PC-3 (cell line): ENCODE data around the gene PIEZO2. TPM values are rescaled to one million over a fixed set of nuclear protein-coding genes. Genes with fewer than 3 reads are reported as not detected.

Experiments used
- ATAC-seq: fragments of 200-7000 bp; cut with Tn5 transposase; 2 replicates; pipeline ENCODE4 v1.9.1; 2020; ENCODE audit warnings: mild to moderate bottlenecking, moderate library complexity
- BruUV-seq: library from RNA; stranded (reverse); fragments of 400-500 nt; replicated peaks from 2 replicates; lab custom pipeline; 2021; lab: Mats Ljungman, UMichigan
- CTCF ChIA-PET: fragments of 300-600 bp; sonication (Branson Sonifier 250); formaldehyde crosslinking; loops from one replicate; lab custom pipeline; 2022; ENCODE audit warnings: antibody characterized with exemption; lab: Charles Lee
- POLR2A ChIA-PET: fragments of 300-600 bp; sonication (Branson Sonifier 250); formaldehyde crosslinking; loops from one replicate; lab custom pipeline; 2022; ENCODE audit warnings: antibody characterized with exemption; ENCODE audit not compliant: unreplicated experiment; lab: Charles Lee
- DNase-seq: peaks from one replicate; pipeline ENCODE4 v3.0.0-alpha.2; 2015
- H2AFZ ChIP-seq: fragments of 300-600 bp; sonication (generic); 2 replicates; pipeline ENCODE4 v1.6.0; 2016; ENCODE audit warnings: antibody characterized with exemption, low read length
- H3F3A ChIP-seq: fragments of 300-600 bp; sonication (generic); one replicate; pipeline ENCODE4 v1.6.0; 2017; ENCODE audit warnings: antibody characterized with exemption, low read length, control low read depth, mild to moderate bottlenecking; ENCODE audit not compliant: unreplicated experiment
- H3K27ac ChIP-seq: fragments of 300-600 bp; sonication (generic); 2 replicates; pipeline ENCODE4 v1.5.1; 2016; ENCODE audit warnings: mild to moderate bottlenecking, low read length
- H3K27me3 ChIP-seq: fragments of 300-600 bp; sonication (generic); 2 replicates; pipeline ENCODE4 v1.6.1; 2016; ENCODE audit warnings: low read length, mixed read lengths
- H3K36me3 ChIP-seq: fragments of 300-600 bp; sonication (generic); 2 replicates; pipeline ENCODE4 v1.6.1; 2016; ENCODE audit warnings: low read depth, mixed run types, low read length, mixed read lengths
- H3K4me1 ChIP-seq: fragments of 300-600 bp; sonication (generic); 2 replicates; pipeline ENCODE4 v1.5.1; 2016; ENCODE audit warnings: low read length; ENCODE audit not compliant: insufficient read depth
- H3K4me2 ChIP-seq: fragments of 300-600 bp; sonication (generic); 2 replicates; pipeline ENCODE4 v1.6.0; 2016; ENCODE audit warnings: low read length
- H3K4me3 ChIP-seq: fragments of 300-600 bp; sonication (generic); 2 replicates; pipeline ENCODE4 v1.5.1; 2016; ENCODE audit warnings: mild to moderate bottlenecking, low read length, mixed read lengths
- H3K79me2 ChIP-seq: fragments of 300-600 bp; sonication (generic); 2 replicates; pipeline ENCODE4 v1.6.1; 2017; ENCODE audit warnings: low read length, mixed read lengths
- H3K9ac ChIP-seq: fragments of 300-600 bp; sonication (generic); 2 replicates; pipeline ENCODE4 v1.6.0; 2016; ENCODE audit warnings: mild to moderate bottlenecking, low read length
- H3K9me2 ChIP-seq: fragments of 300-600 bp; sonication (generic); replicated peaks from 2 replicates; pipeline ENCODE4 v1.6.1; 2016; ENCODE audit warnings: mixed run types, low read length, mixed read lengths
- H3K9me3 ChIP-seq: fragments of 300-600 bp; sonication (generic); 2 replicates; pipeline ENCODE4 v1.6.1; 2016; ENCODE audit warnings: low read length, mixed read lengths
- H4K20me1 ChIP-seq: fragments of 300-600 bp; sonication (generic); 2 replicates; pipeline ENCODE4 v1.6.1; 2016; ENCODE audit warnings: low read length, mixed read lengths
- CTCF ChIP-seq: fragments of 300-600 bp; sonication (generic); conservative IDR thresholded peaks from 2 replicates; pipeline ENCODE4 v1.5.1; 2017; ENCODE audit warnings: antibody characterized with exemption, low read depth, mild to moderate bottlenecking, low read length
- EZH2 ChIP-seq: fragments of 300-600 bp; sonication (generic); IDR thresholded peaks from one replicate; pipeline ENCODE4 v1.6.1; 2017; ENCODE audit warnings: antibody characterized with exemption, mild to moderate bottlenecking, low read length; ENCODE audit not compliant: unreplicated experiment
- EZH2phosphoT487 ChIP-seq: fragments of 300-600 bp; sonication (generic); IDR thresholded peaks from 2 replicates; pipeline ENCODE4 v1.6.1; 2018; ENCODE audit warnings: mild to moderate bottlenecking, antibody characterized with exemption, low read length, borderline replicate concordance
- intact Hi-C: fragments of 100-400 bp; cut with micrococcal nuclease; formaldehyde crosslinking; loops from 2 replicates; pipeline ENCODE4 v1.9.0; 2023
- total RNA-seq: library from RNA; depleted of rRNA; stranded (reverse); fragments of >200 nt; gene quantifications from 2 replicates; pipeline ENCODE4 v1.2.3, GENCODE V29; 2014

Gene PIEZO2
- total RNA-seq, 1 experiment from 2014 or later: not detected

- Histone ChIP-seq H3K4me2 (no peak overlapping the region), H2AFZ (no peak overlapping the region), H3K79me2 (no peaks in the 10 kb centered on the region), H3K9ac (no peak overlapping the region), H3K9me2 (no peaks in the 10 kb centered on the region), H3F3A (no peaks in the 10 kb centered on the region), H3K27ac (no peak overlapping the region), H4K20me1 (no peaks in the 10 kb centered on the region), H3K4me1 (no peaks in the 10 kb centered on the region), H3K9me3 (no peaks in the 10 kb centered on the region), H3K36me3 (no peaks in the 10 kb centered on the region), H3K4me3 (no peak overlapping the region), H3K27me3 (peaks cover 67% of the 10 kb centered on the region)
- TF ChIP-seq EZH2phosphoT487 (no peak), CTCF (no peak), EZH2 (no peak)
- intact Hi-C loops: no loop called here
- CTCF ChIA-PET: no interaction called here
- DNase-seq (no peak), ATAC-seq (no peak)
- no TSS peak for BruUV-seq
- POLR2A ChIA-PET: no interaction called here
Observed at GRCh38 chr18:11077548-11078187, 71.7 kb downstream of the PIEZO2 start.

- intact Hi-C loops: no loop called here
- no peak for DNase-seq
- H3K9me3 ChIP-seq: no peaks in the 10 kb centered on the region
- no peak overlapping the region for H3K4me2 ChIP-seq
- no peak for TF ChIP-seq CTCF
- TF ChIP-seq EZH2: no peak
- no peak for TF ChIP-seq EZH2phosphoT487
- POLR2A ChIA-PET: no interaction called here
- BruUV-seq: no TSS peak
- no peaks in the 10 kb centered on the region for H3K36me3 ChIP-seq
- H3K4me3 ChIP-seq: no peak overlapping the region
- no peaks in the 10 kb centered on the region for H3K9me2 ChIP-seq
- no peak overlapping the region for H3K9ac ChIP-seq
- H3K27ac ChIP-seq: no peak overlapping the region
- H3K27me3 ChIP-seq: peaks cover 70% of the 10 kb centered on the region
- H4K20me1 ChIP-seq: no peaks in the 10 kb centered on the region
- H3F3A ChIP-seq: no peaks in the 10 kb centered on the region
- ATAC-seq: no peak
- no peaks in the 10 kb centered on the region for H3K4me1 ChIP-seq
- H2AFZ ChIP-seq: no peak overlapping the region
- no peaks in the 10 kb centered on the region for H3K79me2 ChIP-seq
- CTCF ChIA-PET: no interaction called here
Observed at GRCh38 chr18:11074889-11075288, 74.5 kb downstream of the PIEZO2 start.

GRCh38 chr18:11073971-11074370 lies 75.4 kb downstream of the PIEZO2 start:
- intact Hi-C loops: no loop called here
- TF ChIP-seq CTCF (no peak), EZH2 (no peak), EZH2phosphoT487 (no peak)

More at GRCh38 chr18:11073971-11074370, 75.4 kb downstream of the PIEZO2 start:
- Histone ChIP-seq H3K79me2 (no peaks in the 10 kb centered on the region), H3K4me1 (no peaks in the 10 kb centered on the region), H3K9me2 (no peaks in the 10 kb centered on the region), H3K9ac (no peak overlapping the region), H3F3A (no peaks in the 10 kb centered on the region), H3K27me3 (peaks cover 67% of the 10 kb centered on the region), H3K36me3 (no peaks in the 10 kb centered on the region), H2AFZ (no peak overlapping the region), H3K27ac (no peak overlapping the region), H3K9me3 (no peaks in the 10 kb centered on the region), H3K4me2 (no peak overlapping the region), H3K4me3 (no peak overlapping the region), H4K20me1 (no peaks in the 10 kb centered on the region)
- POLR2A ChIA-PET: no interaction called here
- no peak for DNase-seq
- no peak for ATAC-seq
- BruUV-seq: no TSS peak
- CTCF ChIA-PET: no interaction called here
